OCI-LY7 (cell line): ENCODE results near the gene IRX3. TPM values are rescaled to one million over a fixed set of nuclear protein-coding genes. Genes with fewer than 3 reads are reported as not detected.

Experiments
- BruUV-seq: library from RNA; stranded (reverse); fragments of 400-500 nt; replicated peaks from 2 replicates; lab custom pipeline; 2021; lab: Mats Ljungman, UMichigan
- CTCF ChIA-PET: fragments of 300-600 bp; sonication (Branson Sonifier 250); formaldehyde crosslinking; loops from one replicate; lab custom pipeline; 2022; ENCODE audit warnings: antibody characterized with exemption; ENCODE audit not compliant: unreplicated experiment; lab: Charles Lee
- POLR2A ChIA-PET: fragments of 300-600 bp; sonication (Branson Sonifier 250); formaldehyde crosslinking; loops from one replicate; lab custom pipeline; 2022; ENCODE audit warnings: antibody characterized with exemption; lab: Charles Lee
- DNase-seq: peaks from one replicate; pipeline ENCODE4 v3.0.0-alpha.2; 2015; ENCODE audit warnings: low spot score
- H2AFZ ChIP-seq: fragments of 200-600 bp; sonication (generic), shearing (Covaris generic); 2 replicates; pipeline ENCODE4 v1.6.1; 2014; ENCODE audit warnings: mild to moderate bottlenecking, antibody characterized with exemption, low read length, moderate library complexity
- H3K27ac ChIP-seq: fragments of 200-600 bp; sonication (generic); 2 replicates; pipeline ENCODE4 v1.5.1; 2014; ENCODE audit warnings: mixed run types, low read depth, mild to moderate bottlenecking, moderate library complexity, low read length, inconsistent platforms; ENCODE audit not compliant: poor library complexity, severe bottlenecking
- H3K36me3 ChIP-seq: fragments of 200-600 bp; sonication (generic); 2 replicates; pipeline ENCODE4 v1.6.1; 2014; ENCODE audit warnings: mild to moderate bottlenecking, antibody characterized with exemption, low read length, moderate library complexity, mixed read lengths; ENCODE audit not compliant: insufficient read depth
- H3K4me1 ChIP-seq: fragments of 200-600 bp; sonication (generic); 2 replicates; pipeline ENCODE4 v1.5.1; 2014; ENCODE audit warnings: mild to moderate bottlenecking, low read length; ENCODE audit not compliant: insufficient read depth, poor library complexity, severe bottlenecking
- H3K4me2 ChIP-seq: fragments of 200-600 bp; sonication (generic); 2 replicates; pipeline ENCODE4 v1.6.1; 2014; ENCODE audit warnings: mild to moderate bottlenecking, low read length
- H3K4me3 ChIP-seq: fragments of 200-600 bp; sonication (generic); 2 replicates; pipeline ENCODE4 v1.5.1; 2014; ENCODE audit warnings: mild to moderate bottlenecking, low read depth, low read length; ENCODE audit not compliant: poor library complexity, severe bottlenecking
- H3K79me2 ChIP-seq: fragments of 200-600 bp; sonication (generic); 2 replicates; pipeline ENCODE4 v1.6.1; 2016; ENCODE audit warnings: low read depth, mild to moderate bottlenecking, low read length, moderate library complexity, mixed read lengths; ENCODE audit not compliant: insufficient read depth
- H3K9me2 ChIP-seq: fragments of 200-600 bp; sonication (generic); 2 replicates; pipeline ENCODE4 v1.6.1; 2016; ENCODE audit warnings: mild to moderate bottlenecking, low read length, mixed read lengths; ENCODE audit not compliant: insufficient read depth
- H3K9me3 ChIP-seq: fragments of 200-600 bp; sonication (generic); 2 replicates; pipeline ENCODE4 v1.6.1; 2014; ENCODE audit warnings: mild to moderate bottlenecking, mixed run types, low read length, mixed read lengths
- H4K20me1 ChIP-seq: fragments of 200-600 bp; sonication (generic); 2 replicates; pipeline ENCODE4 v1.6.1; 2014; ENCODE audit warnings: mild to moderate bottlenecking, antibody characterized with exemption, low read length, moderate library complexity, mixed read lengths; ENCODE audit not compliant: insufficient read depth
- CTCF ChIP-seq: fragments of 200-600 bp; sonication (generic); conservative IDR thresholded peaks from 2 replicates; pipeline ENCODE4 v1.5.1; 2014; ENCODE audit warnings: mild to moderate bottlenecking, antibody characterized with exemption, low read length, moderate library complexity, mixed read lengths
- EZH2phosphoT487 ChIP-seq: fragments of 200-600 bp; sonication (generic); IDR thresholded peaks from 2 replicates; pipeline ENCODE4 v1.6.1; 2018; ENCODE audit warnings: low read depth, borderline replicate concordance, mild to moderate bottlenecking, mixed run types, antibody characterized with exemption, low read length, moderate library complexity, mixed read lengths
- intact Hi-C: fragments of 100-400 bp; cut with micrococcal nuclease; formaldehyde crosslinking; loops from one replicate; pipeline ENCODE4 v1.10.0; 2022; ENCODE audit not compliant: unreplicated experiment
- total RNA-seq, 2 experiments: library from RNA; depleted of rRNA in 1 of 2; stranded (reverse); fragments of >200 nt in 1 of 2; shearing (Covaris generic) in 1 of 2; gene quantifications; 2 replicates each; pipeline ENCODE4 v1.2.3, GENCODE V29; 2014 to 2022

IRX3 gene
- total RNA-seq, 2 experiments from 2014 or later = not detected

GRCh38 chr16:54287131-54288029, 793 bp upstream of the IRX3 start:
- CTCF ChIA-PET = no interaction called here

GRCh38 chr16:54286090-54286365, 559 bp downstream of the IRX3 start:
- Histone ChIP-seq H3K9me2 (no peaks in the 10 kb centered on the region), H3K9me3 (no peaks in the 10 kb centered on the region), H4K20me1 (no peaks in the 10 kb centered on the region), H3K27ac (no peak overlapping the region), H3K4me1 (no peaks in the 10 kb centered on the region), H2AFZ (no peak overlapping the region), H3K4me2 (no peak overlapping the region), H3K79me2 (no peaks in the 10 kb centered on the region), H3K36me3 (no peaks in the 10 kb centered on the region), H3K4me3 (no peak overlapping the region)
- TF ChIP-seq EZH2phosphoT487 = no peak
- TF ChIP-seq CTCF = no peak
- BruUV-seq = no TSS peak
- intact Hi-C loops = no loop called here
- CTCF ChIA-PET = no interaction called here
- DNase-seq = no peak
- POLR2A ChIA-PET = no interaction called here

More at GRCh38 chr16:54287131-54288029, 793 bp upstream of the IRX3 start:
- H2AFZ ChIP-seq = no peak overlapping the region
- no peak overlapping the region for H3K4me3 ChIP-seq
- intact Hi-C loops = no loop called here
- TF ChIP-seq EZH2phosphoT487 (no peak), CTCF (no peak)
- H3K4me2 ChIP-seq = no peak overlapping the region
- H4K20me1 ChIP-seq = no peaks in the 10 kb centered on the region
- POLR2A ChIA-PET = no interaction called here
- no peaks in the 10 kb centered on the region for H3K9me2 ChIP-seq
- no peaks in the 10 kb centered on the region for H3K36me3 ChIP-seq
- H3K9me3 ChIP-seq = no peaks in the 10 kb centered on the region
- H3K4me1 ChIP-seq = no peaks in the 10 kb centered on the region
- no peak for DNase-seq
- BruUV-seq = no TSS peak
- H3K27ac ChIP-seq = no peak overlapping the region
- no peaks in the 10 kb centered on the region for H3K79me2 ChIP-seq

- CTCF ChIA-PET = no interaction called here
Measured at GRCh38 chr16:54285414-54286089, 1.0 kb downstream of the IRX3 start.

More at GRCh38 chr16:54285414-54286089, 1.0 kb downstream of the IRX3 start:
- Histone ChIP-seq H3K27ac (no peak overlapping the region), H3K4me3 (no peak overlapping the region), H3K36me3 (no peaks in the 10 kb centered on the region), H3K4me1 (no peaks in the 10 kb centered on the region), H4K20me1 (no peaks in the 10 kb centered on the region), H3K9me2 (no peaks in the 10 kb centered on the region), H3K9me3 (no peaks in the 10 kb centered on the region), H3K79me2 (no peaks in the 10 kb centered on the region), H2AFZ (no peak overlapping the region), H3K4me2 (no peak overlapping the region)
- intact Hi-C loops = no loop called here
- POLR2A ChIA-PET = no interaction called here
- no TSS peak for BruUV-seq
- TF ChIP-seq EZH2phosphoT487 (no peak), CTCF (no peak)
- DNase-seq = no peak
